HEK293 (cell line): ENCODE measurements around the gene RNF149.
"Not testable (repeated sequence)": the region's sequence is repeated elsewhere in the genome, so short reads cannot be mapped to it uniquely, and the experiment has no call there.

Source experiments
- CTCF ChIA-PET: fragments of 350-600 bp; formaldehyde crosslinking; extraction: SDS; loops from one replicate; lab custom pipeline; 2021; ENCODE audit warnings: antibody characterized with exemption; lab: Yijun Ruan, JAX
- POLR2A ChIA-PET: fragments of 300-600 bp; formaldehyde crosslinking; extraction: SDS; loops from one replicate; lab custom pipeline; 2020; ENCODE audit warnings: antibody characterized with exemption, inconsistent platforms; lab: Yijun Ruan, JAX
- H3K27ac ChIP-seq: fragments of 200-500 bp; sonication (Bioruptor generic); 2 replicates; pipeline ENCODE4 v1.5.1; 2014; ENCODE audit warnings: low read depth, low read length, control low read depth, inconsistent platforms; ENCODE audit errors: extremely low read depth
- H3K36me3 ChIP-seq, 2 experiments: fragments of 200-500 bp in 1 of 2; sonication (Bioruptor generic) in 1 of 2; 1 replicate in 1 of 2; 2 replicates in 1 of 2; pipeline ENCODE4 v1.5.1; 2014 to 2017; ENCODE audit warnings: inconsistent platforms in 2 of 2, low read length in 2 of 2; ENCODE audit not compliant: control insufficient read depth in 2 of 2, insufficient read depth in 1 of 2
- H3K4me1 ChIP-seq: fragments of 200-500 bp; sonication (Bioruptor generic); 2 replicates; pipeline ENCODE4 v1.5.1; 2014; ENCODE audit warnings: mild to moderate bottlenecking, low read length, inconsistent platforms; ENCODE audit not compliant: control insufficient read depth, insufficient read depth
- H3K4me3 ChIP-seq: 2 replicates; pipeline ENCODE4 v1.5.1; 2011; ENCODE audit warnings: low read depth, mild to moderate bottlenecking, control low read depth, low read length, moderate library complexity
- H3K9me3 ChIP-seq: fragments of 200-500 bp; sonication (Bioruptor generic); 2 replicates; pipeline ENCODE4 v1.5.1; 2014; ENCODE audit warnings: low read depth, low read length, inconsistent platforms; ENCODE audit not compliant: control insufficient read depth, insufficient read depth
- BCL11A ChIP-seq: fragments of 450-650 bp; formaldehyde crosslinking; IDR thresholded peaks from 2 replicates; pipeline ENCODE4 v1.5.1; 2016; ENCODE audit warnings: low read depth, missing biosample characterization, missing genetic modification characterization
- HOXC10 ChIP-seq: sonication (generic); formaldehyde crosslinking; IDR thresholded peaks from 2 replicates; pipeline ENCODE4 v1.8.1; 2023; ENCODE audit warnings: mild to moderate bottlenecking, missing genetic modification reagents
- MYNN ChIP-seq: fragments of 450-650 bp; formaldehyde crosslinking; IDR thresholded peaks from 2 replicates; pipeline ENCODE4 v1.5.1; 2016; ENCODE audit warnings: missing biosample characterization, missing genetic modification characterization, borderline replicate concordance
- ZFHX2 ChIP-seq: fragments of 450-650 bp; formaldehyde crosslinking; conservative IDR thresholded peaks from 2 replicates; pipeline ENCODE4 v1.5.1; 2016; ENCODE audit warnings: missing biosample characterization, missing genetic modification characterization
- ZIC2 ChIP-seq: fragments of 450-650 bp; formaldehyde crosslinking; IDR thresholded peaks from 2 replicates; pipeline ENCODE4 v1.5.1; 2016; ENCODE audit warnings: missing biosample characterization, missing genetic modification characterization
- ZNF114 ChIP-seq: fragments of 450-650 bp; formaldehyde crosslinking; IDR thresholded peaks from 2 replicates; pipeline ENCODE4 v1.5.0; 2017; ENCODE audit warnings: missing biosample characterization, missing genetic modification characterization
- ZNF140 ChIP-seq: fragments of 450-650 bp; formaldehyde crosslinking; IDR thresholded peaks from 2 replicates; pipeline ENCODE4 v1.5.1; 2016; ENCODE audit warnings: missing biosample characterization, missing genetic modification characterization
- ZNF155 ChIP-seq: fragments of 450-650 bp; formaldehyde crosslinking; IDR thresholded peaks from 2 replicates; pipeline ENCODE4 v1.5.1; 2016; ENCODE audit warnings: missing biosample characterization, missing genetic modification characterization
- ZNF24 ChIP-seq: fragments of 450-650 bp; formaldehyde crosslinking; IDR thresholded peaks from 2 replicates; pipeline ENCODE4 v1.5.1; 2016; ENCODE audit warnings: missing biosample characterization, missing genetic modification characterization
- ZNF266 ChIP-seq: fragments of 450-650 bp; formaldehyde crosslinking; IDR thresholded peaks from 2 replicates; pipeline ENCODE4 v1.5.1; 2016; ENCODE audit warnings: missing biosample characterization, missing genetic modification characterization, low read depth
- ZNF433 ChIP-seq: fragments of 450-650 bp; formaldehyde crosslinking; IDR thresholded peaks from 2 replicates; pipeline ENCODE4 v1.5.1; 2016; ENCODE audit warnings: missing biosample characterization, missing genetic modification characterization, low read depth
- ZNF555 ChIP-seq: fragments of 450-650 bp; formaldehyde crosslinking; conservative IDR thresholded peaks from 2 replicates; pipeline ENCODE4 v1.5.1; 2017; ENCODE audit warnings: missing biosample characterization, mild to moderate bottlenecking, missing genetic modification characterization, inconsistent platforms
- ZNF596 ChIP-seq: fragments of 450-650 bp; IDR thresholded peaks from 2 replicates; pipeline ENCODE4 v1.5.0; 2018; ENCODE audit warnings: missing biosample characterization, mild to moderate bottlenecking, missing genetic modification characterization, moderate library complexity
- ZNF777 ChIP-seq: fragments of 450-650 bp; formaldehyde crosslinking; IDR thresholded peaks from 2 replicates; pipeline ENCODE4 v1.5.1; 2017; ENCODE audit warnings: missing biosample characterization, missing genetic modification characterization, borderline replicate concordance
- TF ChIP-seq, protein P1 (sequence below): fragments of 450-650 bp; formaldehyde crosslinking; IDR thresholded peaks from 2 replicates; pipeline ENCODE4 v1.5.1; 2016; ENCODE audit warnings: missing biosample characterization, missing genetic modification characterization
- TF ChIP-seq, protein P2 (sequence below): fragments of 450-650 bp; formaldehyde crosslinking; IDR thresholded peaks from 2 replicates; pipeline ENCODE4 v1.5.1; 2017; ENCODE audit warnings: missing biosample characterization, missing genetic modification characterization
- TF ChIP-seq, protein P3 (sequence below): fragments of 450-650 bp; IDR thresholded peaks from 2 replicates; pipeline ENCODE4 v1.5.1; 2018; ENCODE audit warnings: missing biosample characterization, missing genetic modification characterization
- TF ChIP-seq, protein P4 (sequence below): fragments of 450-650 bp; formaldehyde crosslinking; IDR thresholded peaks from 2 replicates; pipeline ENCODE4 v1.5.1; 2016; ENCODE audit warnings: missing biosample characterization, missing genetic modification characterization, low read depth
- TF ChIP-seq, protein P5 (sequence below): fragments of 450-650 bp; formaldehyde crosslinking; conservative IDR thresholded peaks from 2 replicates; pipeline ENCODE4 v1.5.1; 2016; ENCODE audit warnings: low read depth, missing biosample characterization, missing genetic modification characterization

RNF149 gene

DNA sequence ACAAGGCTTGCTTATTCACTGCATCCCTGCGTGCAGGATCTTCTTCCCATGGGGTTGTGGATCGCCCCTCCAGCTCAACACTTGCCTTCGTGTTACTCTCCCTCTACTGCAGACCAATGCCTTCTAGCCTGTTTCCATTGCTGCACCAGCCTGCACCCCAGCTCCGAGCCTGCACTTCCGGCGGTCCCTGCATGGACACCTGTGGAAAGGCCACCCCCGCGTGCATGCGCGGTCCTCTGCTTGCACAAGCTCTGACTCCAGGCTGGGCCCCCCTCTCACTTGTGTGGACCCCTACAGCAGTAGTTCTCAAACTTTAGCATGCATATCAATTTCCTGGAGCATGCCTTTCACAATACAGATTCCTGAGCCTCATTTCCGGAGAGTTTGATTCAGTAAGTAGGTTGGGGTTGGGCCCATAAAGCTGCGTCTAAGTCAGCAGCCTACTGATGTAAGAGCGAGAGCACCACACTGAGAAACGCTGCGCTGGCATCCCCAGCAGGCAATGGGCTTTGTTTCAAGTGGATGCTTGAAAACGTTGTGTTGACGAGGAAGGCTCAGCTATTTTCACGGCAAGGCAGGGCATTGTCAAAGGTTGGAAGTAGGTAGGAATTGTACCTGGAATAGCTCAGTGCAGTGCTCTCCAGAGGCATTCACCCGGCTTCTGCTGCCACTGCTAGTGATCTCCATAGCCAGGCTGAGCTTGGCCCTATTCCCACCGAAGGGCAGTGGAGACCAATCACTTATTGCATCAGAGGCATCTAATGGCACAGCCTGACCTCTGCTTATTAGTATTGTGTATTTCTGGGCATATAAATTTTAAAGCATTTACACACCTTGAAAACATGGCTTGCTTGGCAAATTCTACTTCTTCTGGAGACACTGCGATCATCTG lies 46.2 kb upstream of the RNF149 start:
- ChIA-PET POLR2A (no interaction called here), CTCF (interaction anchor here (0.5 to 2.0 kb wide), 5 partner anchors 12 to 198 kb away, joined by 3 to 14 read pairs (median 4); partner anchors contain the start of gene CREG2)
- no peaks in the 10 kb centered on the region for H3K9me3 ChIP-seq
- H3K36me3 ChIP-seq, result no peaks in the 10 kb centered on the region
- no peaks in the 10 kb centered on the region for H3K4me1 ChIP-seq
- H3K4me3 ChIP-seq, result no peak overlapping the region
- no peak overlapping the region for H3K27ac ChIP-seq
- TF ChIP-seq, protein P1, sequence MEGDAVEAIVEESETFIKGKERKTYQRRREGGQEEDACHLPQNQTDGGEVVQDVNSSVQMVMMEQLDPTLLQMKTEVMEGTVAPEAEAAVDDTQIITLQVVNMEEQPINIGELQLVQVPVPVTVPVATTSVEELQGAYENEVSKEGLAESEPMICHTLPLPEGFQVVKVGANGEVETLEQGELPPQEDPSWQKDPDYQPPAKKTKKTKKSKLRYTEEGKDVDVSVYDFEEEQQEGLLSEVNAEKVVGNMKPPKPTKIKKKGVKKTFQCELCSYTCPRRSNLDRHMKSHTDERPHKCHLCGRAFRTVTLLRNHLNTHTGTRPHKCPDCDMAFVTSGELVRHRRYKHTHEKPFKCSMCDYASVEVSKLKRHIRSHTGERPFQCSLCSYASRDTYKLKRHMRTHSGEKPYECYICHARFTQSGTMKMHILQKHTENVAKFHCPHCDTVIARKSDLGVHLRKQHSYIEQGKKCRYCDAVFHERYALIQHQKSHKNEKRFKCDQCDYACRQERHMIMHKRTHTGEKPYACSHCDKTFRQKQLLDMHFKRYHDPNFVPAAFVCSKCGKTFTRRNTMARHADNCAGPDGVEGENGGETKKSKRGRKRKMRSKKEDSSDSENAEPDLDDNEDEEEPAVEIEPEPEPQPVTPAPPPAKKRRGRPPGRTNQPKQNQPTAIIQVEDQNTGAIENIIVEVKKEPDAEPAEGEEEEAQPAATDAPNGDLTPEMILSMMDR, result no peak
- no peak for TF ChIP-seq BCL11A (tag by site-specific recombination)
- no peak for TF ChIP-seq ZNF140 (tag by site-specific recombination)
- no peak for TF ChIP-seq ZNF596 (tag by site-specific recombination)
- no peak for TF ChIP-seq ZNF266
- no peak for TF ChIP-seq ZIC2
- TF ChIP-seq ZFHX2 (tag by site-specific recombination), result no peak
- TF ChIP-seq, protein P2, sequence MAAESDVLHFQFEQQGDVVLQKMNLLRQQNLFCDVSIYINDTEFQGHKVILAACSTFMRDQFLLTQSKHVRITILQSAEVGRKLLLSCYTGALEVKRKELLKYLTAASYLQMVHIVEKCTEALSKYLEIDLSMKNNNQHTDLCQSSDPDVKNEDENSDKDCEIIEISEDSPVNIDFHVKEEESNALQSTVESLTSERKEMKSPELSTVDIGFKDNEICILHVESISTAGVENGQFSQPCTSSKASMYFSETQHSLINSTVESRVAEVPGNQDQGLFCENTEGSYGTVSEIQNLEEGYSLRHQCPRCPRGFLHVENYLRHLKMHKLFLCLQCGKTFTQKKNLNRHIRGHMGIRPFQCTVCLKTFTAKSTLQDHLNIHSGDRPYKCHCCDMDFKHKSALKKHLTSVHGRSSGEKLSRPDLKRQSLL (tag by site-specific recombination), result no peak
- TF ChIP-seq ZNF155 (tag by site-specific recombination), result no peak
- TF ChIP-seq ZNF777 (tag by site-specific recombination), result no peak

DNA sequence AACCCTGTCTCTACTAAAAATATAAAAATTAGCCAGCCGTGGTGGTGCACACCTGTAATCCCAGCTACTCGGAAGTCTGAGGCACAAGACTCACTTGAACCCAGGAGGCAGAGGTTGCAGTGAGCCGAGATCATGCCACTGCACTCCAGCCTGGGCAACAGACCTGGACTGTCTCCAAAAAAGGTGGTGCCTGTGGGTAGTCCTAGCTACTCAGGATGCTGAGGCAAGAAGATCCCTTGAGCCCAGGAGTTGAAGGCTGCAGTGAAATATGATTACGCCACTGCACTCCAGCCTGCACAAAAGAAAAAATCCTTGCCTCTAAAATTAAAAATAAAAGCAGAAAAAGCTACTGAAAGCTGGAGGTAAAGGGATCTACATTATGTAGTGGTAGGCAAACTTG lies 44.1 kb upstream of the RNF149 start:
- POLR2A ChIA-PET, H3K4me1 ChIP-seq, H3K4me3 ChIP-seq, H3K36me3 ChIP-seq, H3K27ac ChIP-seq, H3K9me3 ChIP-seq: not testable (repeated sequence)
- CTCF ChIA-PET, result interaction anchor here (0.6 to 1.4 kb wide), 3 partner anchors 11 to 272 kb away, joined by 3 to 8 read pairs (median 3); no protein-coding TSS in a partner anchor

DNA sequence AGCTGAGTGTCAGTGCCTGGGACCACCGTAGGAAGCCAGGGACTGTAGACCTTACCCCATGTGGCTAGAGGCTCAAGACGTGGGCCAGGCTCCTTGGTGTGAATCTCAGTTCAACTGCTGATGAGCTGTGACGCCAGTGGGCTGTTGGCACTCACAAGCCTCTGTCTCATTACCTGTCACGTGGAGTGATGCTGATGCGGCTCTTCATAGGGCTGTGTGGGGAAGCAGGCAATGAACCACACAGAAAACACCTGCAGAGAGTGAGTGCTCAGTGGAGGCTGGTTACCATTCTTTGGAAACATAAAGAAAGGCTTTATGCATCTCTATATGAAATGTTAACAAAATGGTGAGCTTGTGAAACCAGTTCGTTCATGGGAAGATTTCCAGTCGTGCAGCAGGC lies 42.7 kb upstream of the RNF149 start:
- no peaks in the 10 kb centered on the region for H3K36me3 ChIP-seq
- CTCF ChIA-PET, result interaction anchor here (0.6 to 1.2 kb wide), 7 partner anchors 8 to 1098 kb away, joined by 3 to 7 read pairs (median 4); no protein-coding TSS in a partner anchor
- POLR2A ChIA-PET, result interaction anchor here (1.3 kb wide), 1 partner anchor 9 kb away, joined by 3 read pairs; no protein-coding TSS in a partner anchor
- no peak overlapping the region for H3K4me3 ChIP-seq
- no peak overlapping the region for H3K27ac ChIP-seq
- H3K4me1 ChIP-seq, result no peaks in the 10 kb centered on the region
- no peaks in the 10 kb centered on the region for H3K9me3 ChIP-seq
- TF ChIP-seq BCL11A (tag by site-specific recombination), result no peak
- TF ChIP-seq, protein P3, sequence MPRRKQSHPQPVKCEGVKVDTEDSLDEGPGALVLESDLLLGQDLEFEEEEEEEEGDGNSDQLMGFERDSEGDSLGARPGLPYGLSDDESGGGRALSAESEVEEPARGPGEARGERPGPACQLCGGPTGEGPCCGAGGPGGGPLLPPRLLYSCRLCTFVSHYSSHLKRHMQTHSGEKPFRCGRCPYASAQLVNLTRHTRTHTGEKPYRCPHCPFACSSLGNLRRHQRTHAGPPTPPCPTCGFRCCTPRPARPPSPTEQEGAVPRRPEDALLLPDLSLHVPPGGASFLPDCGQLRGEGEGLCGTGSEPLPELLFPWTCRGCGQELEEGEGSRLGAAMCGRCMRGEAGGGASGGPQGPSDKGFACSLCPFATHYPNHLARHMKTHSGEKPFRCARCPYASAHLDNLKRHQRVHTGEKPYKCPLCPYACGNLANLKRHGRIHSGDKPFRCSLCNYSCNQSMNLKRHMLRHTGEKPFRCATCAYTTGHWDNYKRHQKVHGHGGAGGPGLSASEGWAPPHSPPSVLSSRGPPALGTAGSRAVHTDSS (tag by site-specific recombination), result no peak
- TF ChIP-seq ZNF433 (tag by site-specific recombination), result no peak
- TF ChIP-seq, protein P4, sequence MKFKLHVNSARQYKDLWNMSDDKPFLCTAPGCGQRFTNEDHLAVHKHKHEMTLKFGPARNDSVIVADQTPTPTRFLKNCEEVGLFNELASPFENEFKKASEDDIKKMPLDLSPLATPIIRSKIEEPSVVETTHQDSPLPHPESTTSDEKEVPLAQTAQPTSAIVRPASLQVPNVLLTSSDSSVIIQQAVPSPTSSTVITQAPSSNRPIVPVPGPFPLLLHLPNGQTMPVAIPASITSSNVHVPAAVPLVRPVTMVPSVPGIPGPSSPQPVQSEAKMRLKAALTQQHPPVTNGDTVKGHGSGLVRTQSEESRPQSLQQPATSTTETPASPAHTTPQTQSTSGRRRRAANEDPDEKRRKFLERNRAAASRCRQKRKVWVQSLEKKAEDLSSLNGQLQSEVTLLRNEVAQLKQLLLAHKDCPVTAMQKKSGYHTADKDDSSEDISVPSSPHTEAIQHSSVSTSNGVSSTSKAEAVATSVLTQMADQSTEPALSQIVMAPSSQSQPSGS (tag by site-specific recombination), result no peak
- TF ChIP-seq, protein P5, sequence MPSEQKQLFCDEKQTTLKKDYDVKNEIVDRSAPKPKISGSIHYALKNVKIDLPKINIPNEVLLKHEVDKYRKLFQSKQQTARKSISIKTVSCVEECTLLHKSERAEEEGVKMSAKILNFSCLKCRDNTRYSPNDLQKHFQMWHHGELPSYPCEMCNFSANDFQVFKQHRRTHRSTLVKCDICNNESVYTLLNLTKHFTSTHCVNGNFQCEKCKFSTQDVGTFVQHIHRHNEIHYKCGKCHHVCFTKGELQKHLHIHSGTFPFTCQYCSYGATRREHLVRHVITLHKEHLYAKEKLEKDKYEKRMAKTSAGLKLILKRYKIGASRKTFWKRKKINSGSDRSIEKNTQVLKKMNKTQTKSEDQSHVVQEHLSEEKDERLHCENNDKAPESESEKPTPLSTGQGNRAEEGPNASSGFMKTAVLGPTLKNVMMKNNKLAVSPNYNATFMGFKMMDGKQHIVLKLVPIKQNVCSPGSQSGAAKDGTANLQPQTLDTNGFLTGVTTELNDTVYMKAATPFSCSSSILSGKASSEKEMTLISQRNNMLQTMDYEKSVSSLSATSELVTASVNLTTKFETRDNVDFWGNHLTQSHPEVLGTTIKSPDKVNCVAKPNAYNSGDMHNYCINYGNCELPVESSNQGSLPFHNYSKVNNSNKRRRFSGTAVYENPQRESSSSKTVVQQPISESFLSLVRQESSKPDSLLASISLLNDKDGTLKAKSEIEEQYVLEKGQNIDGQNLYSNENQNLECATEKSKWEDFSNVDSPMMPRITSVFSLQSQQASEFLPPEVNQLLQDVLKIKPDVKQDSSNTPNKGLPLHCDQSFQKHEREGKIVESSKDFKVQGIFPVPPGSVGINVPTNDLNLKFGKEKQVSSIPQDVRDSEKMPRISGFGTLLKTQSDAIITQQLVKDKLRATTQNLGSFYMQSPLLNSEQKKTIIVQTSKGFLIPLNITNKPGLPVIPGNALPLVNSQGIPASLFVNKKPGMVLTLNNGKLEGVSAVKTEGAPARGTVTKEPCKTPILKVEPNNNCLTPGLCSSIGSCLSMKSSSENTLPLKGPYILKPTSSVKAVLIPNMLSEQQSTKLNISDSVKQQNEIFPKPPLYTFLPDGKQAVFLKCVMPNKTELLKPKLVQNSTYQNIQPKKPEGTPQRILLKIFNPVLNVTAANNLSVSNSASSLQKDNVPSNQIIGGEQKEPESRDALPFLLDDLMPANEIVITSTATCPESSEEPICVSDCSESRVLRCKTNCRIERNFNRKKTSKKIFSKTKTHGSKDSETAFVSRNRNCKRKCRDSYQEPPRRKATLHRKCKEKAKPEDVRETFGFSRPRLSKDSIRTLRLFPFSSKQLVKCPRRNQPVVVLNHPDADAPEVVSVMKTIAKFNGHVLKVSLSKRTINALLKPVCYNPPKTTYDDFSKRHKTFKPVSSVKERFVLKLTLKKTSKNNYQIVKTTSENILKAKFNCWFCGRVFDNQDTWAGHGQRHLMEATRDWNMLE (tag by site-specific recombination), result no peak
- no peak for TF ChIP-seq MYNN (tag by site-specific recombination)
- TF ChIP-seq ZNF555, result no peak
- TF ChIP-seq ZNF114 (tag by site-specific recombination), result no peak
- TF ChIP-seq ZNF24 (tag by site-specific recombination), result no peak
- no peak for TF ChIP-seq HOXC10
